CD4-positive, alpha-beta T cell (primary cell): Measurements from ENCODE around the gene TH. TPM values are rescaled to one million over a fixed set of nuclear protein-coding genes. Genes with fewer than 3 reads are reported as not detected.

ENCODE experiments used
- ATAC-seq: fragments of 200-7000 bp; cut with Tn5 transposase; one replicate; pipeline ENCODE4 v1.10.0; 2022; ENCODE audit warnings: mild to moderate bottlenecking; ENCODE audit not compliant: poor library complexity
- CTCF ChIA-PET: fragments of 350-600 bp; sonication (Branson Sonifier 250); formaldehyde crosslinking; loops from one replicate; lab custom pipeline; 2021; ENCODE audit warnings: antibody characterized with exemption, inconsistent platforms; lab: Charles Lee
- POLR2A ChIA-PET: fragments of 350-600 bp; sonication (Branson Sonifier 250); formaldehyde crosslinking; loops from one replicate; lab custom pipeline; 2021; ENCODE audit warnings: antibody characterized with exemption, inconsistent platforms; lab: Charles Lee
- DNase-seq, 14 experiments: peaks; one replicate each; pipeline ENCODE4 v3.0.0-alpha.2; 2013 to 2020; ENCODE audit warnings: mixed read lengths in 2 of 14
- H3K27ac ChIP-seq, 2 donors: one replicate each; pipeline versions ENCODE4 v1.5.1 to v1.7.0; 2013; ENCODE audit warnings: low read length in 2 of 2, low read depth in 1 of 2, mild to moderate bottlenecking in 1 of 2
- H3K27me3 ChIP-seq, 2 experiments: 1 replicate in 1 of 2; 2 replicates in 1 of 2; pipeline versions ENCODE4 v1.6.1 to v1.7.0; 2013; ENCODE audit warnings: low read length in 2 of 2, control low read depth in 1 of 2, mild to moderate bottlenecking in 1 of 2, moderate library complexity in 1 of 2; ENCODE audit not compliant: insufficient read depth in 2 of 2, control insufficient read depth in 1 of 2
- H3K36me3 ChIP-seq: one replicate; pipeline ENCODE4 v1.6.1; 2013; ENCODE audit warnings: low read length, control low read depth; ENCODE audit not compliant: insufficient read depth
- H3K4me1 ChIP-seq: one replicate; pipeline ENCODE4 v1.6.1; 2013; ENCODE audit warnings: low read length, control low read depth; ENCODE audit not compliant: insufficient read depth
- H3K4me3 ChIP-seq: one replicate; pipeline ENCODE4 v1.5.1; 2013; ENCODE audit warnings: mild to moderate bottlenecking, low read length, moderate library complexity
- H3K9me3 ChIP-seq, 2 experiments: 1 replicate in 1 of 2; 2 replicates in 1 of 2; pipeline versions ENCODE4 v1.6.1 to v1.7.0; 2013; ENCODE audit warnings: low read length in 2 of 2, mild to moderate bottlenecking in 2 of 2, control low read depth in 1 of 2, moderate library complexity in 1 of 2; ENCODE audit not compliant: control insufficient read depth in 1 of 2, insufficient read depth in 1 of 2
- H3K27ac Mint-ChIP-seq: one replicate; pipeline ENCODE4 v1.8.0; 2020; ENCODE audit warnings: mixed read lengths
- H3K27me3 Mint-ChIP-seq: one replicate; pipeline ENCODE4 v1.8.0; 2021; ENCODE audit warnings: mixed read lengths
- H3K36me3 Mint-ChIP-seq: one replicate; pipeline ENCODE4 v1.8.0; 2021; ENCODE audit warnings: low read depth, mixed read lengths
- H3K4me1 Mint-ChIP-seq: one replicate; pipeline ENCODE4 v1.8.0; 2021; ENCODE audit warnings: low read depth, mixed read lengths
- H3K4me3 Mint-ChIP-seq: one replicate; pipeline ENCODE4 v1.8.0; 2020; ENCODE audit warnings: mild to moderate bottlenecking, mixed read lengths
- H3K9me3 Mint-ChIP-seq: one replicate; pipeline ENCODE4 v1.8.0; 2020; ENCODE audit warnings: mixed read lengths
- CTCF ChIP-seq: fragments of 200-600 bp; IDR thresholded peaks from one replicate; pipeline ENCODE4 v1.8.0; 2022; ENCODE audit warnings: antibody characterized with exemption, mild to moderate bottlenecking
- intact Hi-C, 2 experiments: fragments of 100-400 bp; cut with DNase I in 1 of 2; cut with micrococcal nuclease in 1 of 2; formaldehyde crosslinking; loops; one replicate each; pipeline versions ENCODE4 v1.15.1 to v1.9.0; 2023 to 2025; cut with DNase I, micrococcal nuclease
- total RNA-seq, 174 experiments: library from RNA in 2 of 174; stranded (reverse) in 2 of 174; gene quantifications; one replicate each; pipeline ENCODE4 v1.2.3 and lab custom pipeline; 2021 to 2026

The TH gene
- total RNA-seq, 2 experiments from 2014 or later: not detected

GRCh38 chr11:2121227-2122130 lies 50.1 kb downstream of the TH start:
- DNase-seq (no peak), ATAC-seq (no peak)
- no peak overlapping the region for H3K27ac ChIP-seq
- peaks cover 0 to 12% of the 10 kb centered on the region in 2 experiments for H3K9me3 ChIP-seq
- Mint-ChIP-seq H3K9me3 (no peaks in the 10 kb centered on the region), H3K27me3 (peaks cover 32% of the 10 kb centered on the region), H3K4me3 (no peak overlapping the region), H3K36me3 (no peaks in the 10 kb centered on the region), H3K4me1 (no peaks in the 10 kb centered on the region), H3K27ac (no peak overlapping the region)
- no peak overlapping the region for H3K4me3 ChIP-seq
- no peaks in the 10 kb centered on the region for H3K36me3 ChIP-seq
- H3K4me1 ChIP-seq: no peaks in the 10 kb centered on the region
- ChIA-PET CTCF (no interaction called here), POLR2A (no interaction called here)
- intact Hi-C loops: no loop called here
- no peak for TF ChIP-seq CTCF
- H3K27me3 ChIP-seq: peaks cover 0 to 18% of the 10 kb centered on the region in 2 experiments

- CTCF ChIA-PET: no interaction called here
- intact Hi-C loops: no loop called here
- no peaks in the 10 kb centered on the region for H3K9me3 Mint-ChIP-seq
- Histone ChIP-seq H3K27ac (no peak overlapping the region), H3K4me1 (no peaks in the 10 kb centered on the region), H3K9me3 (peaks cover 0 to 18% of the 10 kb centered on the region in 2 experiments), H3K27me3 (peaks cover 0 to 18% of the 10 kb centered on the region in 2 experiments), H3K4me3 (no peak overlapping the region), H3K36me3 (no peaks in the 10 kb centered on the region)
- DNase-seq (no peak), ATAC-seq (no peak)
- no peak for TF ChIP-seq CTCF
- no peaks in the 10 kb centered on the region for H3K4me1 Mint-ChIP-seq
- POLR2A ChIA-PET: no interaction called here
- H3K27ac Mint-ChIP-seq: no peak overlapping the region
- no peak overlapping the region for H3K4me3 Mint-ChIP-seq
- H3K36me3 Mint-ChIP-seq: no peaks in the 10 kb centered on the region
- H3K27me3 Mint-ChIP-seq: peaks cover 32% of the 10 kb centered on the region
Measured at GRCh38 chr11:2120359-2121100, 51.1 kb downstream of the TH start.

- Mint-ChIP-seq H3K9me3 (no peaks in the 10 kb centered on the region), H3K4me3 (no peak overlapping the region), H3K4me1 (no peaks in the 10 kb centered on the region), H3K27ac (no peak overlapping the region), H3K27me3 (peaks cover 30% of the 10 kb centered on the region), H3K36me3 (no peaks in the 10 kb centered on the region)
- H3K27me3 ChIP-seq: peaks cover 0 to 18% of the 10 kb centered on the region in 2 experiments
- H3K9me3 ChIP-seq: peaks cover 0 to 20% of the 10 kb centered on the region in 2 experiments
- CTCF ChIA-PET: no interaction called here
- DNase-seq: no peak
- no peak overlapping the region for H3K4me3 ChIP-seq
- ATAC-seq: no peak
- H3K36me3 ChIP-seq: no peaks in the 10 kb centered on the region
- H3K4me1 ChIP-seq: no peaks in the 10 kb centered on the region
- H3K27ac ChIP-seq: no peak overlapping the region
- POLR2A ChIA-PET: no interaction called here
- intact Hi-C loops: no loop called here
- no peak for TF ChIP-seq CTCF
Measured at GRCh38 chr11:2118677-2119076, 52.9 kb downstream of the TH start.
